GM19395 (cell line): ENCODE measurements around the gene SLC6A11.

Experiments used
- ATAC-seq: cut with Tn5 transposase; IDR thresholded peaks from one replicate; pipeline ENCODE4 v1.9.1; 2021; ENCODE audit warnings: mild to moderate bottlenecking, moderate library complexity; ENCODE audit not compliant: unreplicated experiment

The SLC6A11 gene

GRCh38 chr3:10975695-10976234 is 159.7 kb downstream of the SLC6A11 start:
- no peak for ATAC-seq

DNA sequence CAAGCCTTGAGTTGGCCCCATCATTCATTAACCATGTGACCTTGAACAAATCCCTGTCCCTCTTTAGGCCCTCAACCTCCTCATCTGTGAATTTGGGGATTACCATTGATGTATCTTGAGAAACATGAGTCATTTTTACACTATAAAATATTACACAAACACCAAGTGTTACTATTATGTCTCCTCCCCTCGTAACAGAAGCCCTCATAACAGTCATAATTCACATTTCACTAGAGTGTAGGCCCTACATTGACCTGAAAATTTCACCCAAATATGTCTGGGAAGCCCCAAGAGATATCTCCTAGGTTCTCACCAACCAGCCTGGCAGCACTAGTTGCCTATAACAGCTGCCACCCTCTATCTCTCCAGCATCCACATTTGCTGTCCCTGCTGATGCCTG is 160.7 kb downstream of the SLC6A11 start:
- no peak for ATAC-seq

DNA sequence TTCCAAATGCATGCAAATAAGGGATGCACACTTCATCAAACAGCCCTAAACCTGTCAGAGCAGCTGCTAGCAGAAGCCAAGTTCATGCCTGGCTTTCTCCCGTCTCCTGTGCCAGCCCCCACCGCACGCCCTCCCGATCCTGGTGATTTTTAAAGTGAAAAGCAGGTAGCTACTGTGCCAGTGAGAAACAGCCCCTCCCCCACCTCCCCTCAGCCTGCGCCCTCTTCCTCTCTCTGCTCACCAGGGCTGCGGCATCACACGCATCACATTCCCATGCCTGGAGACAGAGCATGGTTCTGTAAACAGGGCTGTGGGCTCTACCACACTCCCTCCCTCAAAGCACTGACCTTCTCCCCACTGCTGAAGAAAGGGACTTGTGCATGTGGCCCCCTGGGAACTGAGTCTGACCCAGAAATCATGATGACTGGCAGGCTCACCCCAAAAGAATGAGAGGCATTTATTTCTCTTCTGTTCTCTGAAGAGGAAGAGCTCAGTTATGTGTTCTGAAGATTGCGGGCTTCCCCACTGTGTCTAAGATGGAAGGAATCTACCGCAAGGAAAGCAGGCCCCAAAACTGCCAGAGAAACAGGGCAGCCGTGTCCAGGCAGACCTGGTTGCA is 162.0 kb downstream of the SLC6A11 start:
- no peak for ATAC-seq

DNA sequence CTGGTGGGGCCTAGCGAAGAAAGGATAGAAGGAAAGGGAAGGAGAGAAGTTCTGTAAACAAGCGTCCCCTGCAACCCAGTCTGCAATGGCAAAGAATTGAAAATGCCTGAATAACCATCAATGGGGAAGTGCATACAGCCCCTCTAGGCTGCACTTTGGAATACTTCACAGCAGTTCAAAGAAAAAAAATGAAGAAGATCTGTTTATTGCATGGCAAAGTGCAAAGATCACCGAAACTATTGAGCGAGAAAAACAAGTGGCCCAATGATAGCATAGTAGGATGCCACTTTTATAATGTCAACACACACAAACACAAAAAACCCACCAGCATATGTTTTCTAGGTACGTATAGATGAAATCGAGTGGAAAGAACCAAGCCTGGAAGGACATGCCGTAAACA is 162.9 kb downstream of the SLC6A11 start:
- ATAC-seq = no peak

GRCh38 chr3:10980312-10980711 is 164.3 kb downstream of the SLC6A11 start:
- ATAC-seq = no peak

DNA sequence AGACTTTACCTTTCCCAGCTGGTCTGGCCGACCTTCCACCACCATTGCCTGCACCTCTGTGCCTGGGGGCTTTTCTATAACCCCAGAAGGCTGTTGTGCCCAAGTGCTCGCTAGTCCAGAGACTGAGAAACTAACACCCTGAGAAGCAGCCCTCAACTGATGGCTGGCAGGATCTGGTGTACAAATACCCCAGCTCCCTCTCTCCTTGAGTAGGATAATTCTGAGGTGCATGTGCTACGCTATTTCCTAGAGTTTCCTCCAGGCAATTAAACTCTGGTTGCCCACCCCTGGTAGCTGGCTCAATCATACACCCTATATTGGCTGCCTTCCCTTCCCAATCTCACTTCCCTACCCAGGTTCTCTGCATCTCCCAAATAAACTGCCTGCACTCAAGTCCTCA is 165.0 kb downstream of the SLC6A11 start:
- no peak for ATAC-seq

- no peak for ATAC-seq
Measured at GRCh38 chr3:10981961-10982360, 165.9 kb downstream of the SLC6A11 start.

DNA sequence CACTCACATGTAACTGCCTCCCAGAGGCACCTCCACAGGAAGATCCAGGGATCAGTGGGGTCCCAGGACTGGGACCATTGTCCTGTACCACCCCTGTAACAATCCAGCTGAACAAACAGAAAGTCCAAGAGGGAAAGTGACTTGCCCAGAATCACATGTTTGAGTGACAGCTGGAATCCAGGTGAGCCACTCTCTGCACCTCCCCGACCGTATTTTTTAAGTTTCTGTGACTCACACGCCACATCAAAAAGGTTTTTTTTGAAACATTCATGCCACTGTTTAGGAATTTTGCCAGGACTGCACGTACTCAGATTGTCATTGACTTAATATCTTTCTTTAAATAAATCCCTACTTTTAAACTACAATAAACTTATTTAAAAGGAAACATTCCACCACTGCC is 166.8 kb downstream of the SLC6A11 start:
- ATAC-seq = no peak

DNA sequence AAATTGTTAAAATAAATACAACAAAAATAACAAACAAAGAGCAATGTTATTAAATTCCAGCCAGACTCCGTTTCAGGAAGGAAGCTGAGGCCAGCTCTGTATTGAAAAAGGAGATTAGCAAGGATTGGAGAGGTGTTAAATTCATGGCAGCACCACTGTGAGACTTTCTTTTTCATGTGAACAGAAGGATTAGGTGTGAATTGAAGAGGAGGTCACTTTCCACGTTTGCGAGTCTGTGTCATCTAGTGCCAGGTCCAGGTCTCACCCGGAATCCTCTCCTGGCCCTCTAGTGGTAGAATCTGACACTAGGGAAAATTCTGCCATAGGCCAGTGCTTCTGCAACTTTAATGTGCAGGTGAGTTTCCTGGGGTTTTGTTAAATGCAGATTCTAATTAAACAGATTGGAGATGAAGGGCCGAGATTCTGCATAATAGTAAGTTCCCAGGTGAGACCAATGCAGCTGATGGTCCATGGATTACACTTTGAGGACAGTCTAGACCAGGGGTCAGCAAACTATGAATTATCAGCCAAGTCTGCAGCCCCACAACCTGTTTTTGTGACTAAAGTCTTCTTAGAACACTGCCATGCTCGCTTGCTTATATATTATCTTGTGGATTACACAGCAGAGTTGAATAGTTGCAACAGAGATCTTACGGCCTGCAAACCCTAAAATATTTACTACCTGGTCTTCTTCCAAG is 167.3 kb downstream of the SLC6A11 start:
- ATAC-seq = no peak

DNA sequence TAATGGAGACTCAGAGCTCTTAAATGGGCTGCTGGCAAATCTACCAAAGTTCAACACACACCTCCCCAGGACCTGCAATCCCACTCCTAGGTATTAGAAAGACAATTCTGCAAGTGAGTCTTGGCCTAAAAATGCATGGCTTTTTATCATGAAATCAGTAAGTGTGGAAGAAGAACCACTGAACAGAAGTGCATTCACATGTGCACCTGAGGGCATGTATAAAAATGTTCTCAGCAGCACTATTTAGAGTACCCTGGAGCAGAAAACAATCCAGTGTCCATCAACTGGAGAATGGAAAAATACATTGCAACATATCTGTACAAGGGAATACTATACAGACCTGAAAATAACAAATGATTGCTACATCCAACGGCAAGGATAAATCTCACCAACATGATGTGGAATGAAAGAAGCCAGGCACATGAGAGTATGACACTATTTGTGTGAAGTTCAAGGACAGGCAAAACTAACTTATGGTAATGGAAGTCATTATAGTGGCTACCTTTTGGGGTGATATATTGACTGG is 168.4 kb downstream of the SLC6A11 start:
- ATAC-seq = no peak

DNA sequence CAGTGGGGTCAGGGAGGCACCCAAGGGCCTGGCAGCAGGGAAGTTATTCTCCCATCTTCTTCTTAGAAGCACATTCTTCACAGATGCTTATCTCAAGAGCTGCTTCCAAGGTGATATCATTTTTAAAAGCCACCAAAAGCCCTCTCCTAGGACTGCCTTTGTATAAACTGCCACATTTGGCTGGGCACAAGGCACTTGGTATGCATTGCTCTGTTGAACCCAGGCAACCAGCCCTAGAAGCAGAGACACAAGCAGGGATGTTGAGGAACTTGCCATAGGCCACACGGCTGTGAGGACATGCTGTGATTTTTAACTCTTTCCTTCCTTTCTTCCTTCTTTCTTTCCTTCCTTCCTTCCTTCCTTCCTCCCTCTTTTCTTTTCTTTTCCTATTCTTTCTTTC is 169.2 kb downstream of the SLC6A11 start:
- ATAC-seq = no peak

DNA sequence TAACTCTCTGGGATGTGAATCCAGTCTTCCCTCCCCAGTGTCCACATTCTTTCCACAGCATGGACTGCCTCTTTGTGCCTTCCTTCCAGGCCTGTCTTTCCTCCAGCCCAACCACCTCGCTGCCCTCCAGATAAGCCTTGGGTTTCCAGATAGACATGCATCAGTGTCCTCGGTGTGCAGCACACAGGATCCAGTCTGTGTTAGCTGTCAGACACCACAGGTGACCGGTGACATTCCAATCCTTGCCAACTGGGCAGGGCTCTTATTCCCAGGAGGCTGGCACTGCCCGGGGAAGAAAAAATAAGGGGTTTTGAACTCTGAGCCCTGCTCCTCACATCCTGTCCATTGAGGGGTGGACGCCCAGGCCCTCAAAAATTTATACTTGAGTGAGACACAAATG is 170.6 kb downstream of the SLC6A11 start:
- no peak for ATAC-seq

- no peak for ATAC-seq
Measured at GRCh38 chr3:10988001-10988665, 172.1 kb downstream of the SLC6A11 start.

GRCh38 chr3:10988991-10989484 is 173.0 kb downstream of the SLC6A11 start:
- ATAC-seq = no peak
